Measurements from ENCODE around the gene SORBS2.

SORBS2 gene

DNA sequence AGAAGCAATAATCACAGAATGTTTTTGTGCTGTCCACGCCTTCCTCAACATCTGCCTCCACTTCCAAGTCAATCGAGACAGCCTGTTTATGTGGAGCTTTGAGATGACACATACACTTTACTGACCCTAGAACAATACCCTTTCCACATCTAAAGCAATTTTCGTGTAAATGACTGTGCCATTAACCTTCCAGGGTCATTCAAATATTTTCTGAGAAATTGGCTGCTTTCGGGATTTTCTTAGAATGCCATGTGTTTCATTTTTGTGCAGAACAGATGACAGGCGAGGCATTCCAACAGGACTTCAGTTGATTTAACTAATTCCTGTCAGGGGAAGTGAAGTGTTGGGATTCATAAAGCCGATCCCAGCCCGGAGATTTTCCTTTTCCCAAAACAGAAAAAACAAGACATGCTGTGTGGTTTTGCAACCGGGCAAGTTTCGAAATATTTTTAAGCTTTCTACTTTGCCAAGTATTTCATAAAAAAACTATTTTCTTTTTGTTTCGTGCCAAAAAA is 73.9 kb downstream of the SORBS2 start:
- DNase-seq (ENCODE audit: insufficient read length, low spot score) (no peak), FAIRE-seq (no peak)
- TF ChIP-seq, protein P1, sequence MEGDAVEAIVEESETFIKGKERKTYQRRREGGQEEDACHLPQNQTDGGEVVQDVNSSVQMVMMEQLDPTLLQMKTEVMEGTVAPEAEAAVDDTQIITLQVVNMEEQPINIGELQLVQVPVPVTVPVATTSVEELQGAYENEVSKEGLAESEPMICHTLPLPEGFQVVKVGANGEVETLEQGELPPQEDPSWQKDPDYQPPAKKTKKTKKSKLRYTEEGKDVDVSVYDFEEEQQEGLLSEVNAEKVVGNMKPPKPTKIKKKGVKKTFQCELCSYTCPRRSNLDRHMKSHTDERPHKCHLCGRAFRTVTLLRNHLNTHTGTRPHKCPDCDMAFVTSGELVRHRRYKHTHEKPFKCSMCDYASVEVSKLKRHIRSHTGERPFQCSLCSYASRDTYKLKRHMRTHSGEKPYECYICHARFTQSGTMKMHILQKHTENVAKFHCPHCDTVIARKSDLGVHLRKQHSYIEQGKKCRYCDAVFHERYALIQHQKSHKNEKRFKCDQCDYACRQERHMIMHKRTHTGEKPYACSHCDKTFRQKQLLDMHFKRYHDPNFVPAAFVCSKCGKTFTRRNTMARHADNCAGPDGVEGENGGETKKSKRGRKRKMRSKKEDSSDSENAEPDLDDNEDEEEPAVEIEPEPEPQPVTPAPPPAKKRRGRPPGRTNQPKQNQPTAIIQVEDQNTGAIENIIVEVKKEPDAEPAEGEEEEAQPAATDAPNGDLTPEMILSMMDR (IDR thresholded peaks at IDR 0.05; ENCODE audit: insufficient read depth, missing control alignments), result no peak

DNA sequence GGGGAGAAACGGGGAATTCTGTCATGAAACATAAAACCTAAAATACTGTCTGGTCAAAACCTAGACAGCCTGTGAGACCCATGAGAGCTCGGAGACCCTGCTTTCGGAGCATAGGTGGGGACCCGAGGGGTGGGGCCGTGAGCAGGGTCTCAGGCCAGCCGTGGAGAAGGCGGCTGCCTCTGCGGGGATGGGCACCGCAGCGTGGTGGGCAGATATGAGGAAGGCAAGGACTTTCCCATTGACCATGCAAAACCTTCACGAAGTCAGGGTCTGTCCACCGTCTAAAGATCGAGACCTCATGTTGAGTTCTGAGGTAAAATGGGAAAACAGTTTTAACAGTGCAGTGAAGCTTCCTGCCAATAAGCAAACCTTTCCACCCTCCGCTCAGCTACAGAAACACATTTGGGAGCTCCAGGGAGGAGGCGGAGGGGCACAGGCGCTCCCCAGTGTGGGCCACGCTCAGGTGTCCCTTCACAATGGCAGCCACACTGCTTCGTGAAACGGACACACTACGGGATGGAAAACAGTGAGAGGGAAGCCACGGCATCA is 74.4 kb downstream of the SORBS2 start:
- FAIRE-seq (no peak), DNase-seq (ENCODE audit: insufficient read length, low spot score) (no peak)
- TF ChIP-seq, protein P1 (IDR thresholded peaks at IDR 0.05; ENCODE audit: insufficient read depth, missing control alignments), result no peak

DNA sequence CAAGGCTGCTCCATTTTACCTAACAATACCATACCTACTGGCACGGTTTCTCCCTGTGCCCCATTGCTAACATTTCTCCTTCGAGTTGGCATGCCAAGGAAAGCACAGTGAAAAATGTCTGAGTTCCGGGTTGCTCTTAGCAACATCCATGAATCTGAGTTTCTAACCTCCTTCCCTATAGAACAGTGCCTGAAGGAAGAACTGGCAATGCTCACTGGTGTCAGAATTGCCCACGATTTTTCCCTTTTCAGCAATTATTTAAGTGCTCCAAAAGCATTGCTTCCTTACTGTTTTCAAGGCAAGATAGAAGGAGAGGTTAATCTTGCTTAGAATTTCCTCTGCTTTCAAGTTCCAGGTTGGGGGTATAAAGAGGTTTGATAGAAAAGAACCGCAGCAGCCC is 75.1 kb downstream of the SORBS2 start:
- TF ChIP-seq, protein P1 (IDR thresholded peaks at IDR 0.05; ENCODE audit: insufficient read depth, missing control alignments), result no peak
- no peak for DNase-seq (ENCODE audit: insufficient read length, low spot score)
- no peak for FAIRE-seq

DNA sequence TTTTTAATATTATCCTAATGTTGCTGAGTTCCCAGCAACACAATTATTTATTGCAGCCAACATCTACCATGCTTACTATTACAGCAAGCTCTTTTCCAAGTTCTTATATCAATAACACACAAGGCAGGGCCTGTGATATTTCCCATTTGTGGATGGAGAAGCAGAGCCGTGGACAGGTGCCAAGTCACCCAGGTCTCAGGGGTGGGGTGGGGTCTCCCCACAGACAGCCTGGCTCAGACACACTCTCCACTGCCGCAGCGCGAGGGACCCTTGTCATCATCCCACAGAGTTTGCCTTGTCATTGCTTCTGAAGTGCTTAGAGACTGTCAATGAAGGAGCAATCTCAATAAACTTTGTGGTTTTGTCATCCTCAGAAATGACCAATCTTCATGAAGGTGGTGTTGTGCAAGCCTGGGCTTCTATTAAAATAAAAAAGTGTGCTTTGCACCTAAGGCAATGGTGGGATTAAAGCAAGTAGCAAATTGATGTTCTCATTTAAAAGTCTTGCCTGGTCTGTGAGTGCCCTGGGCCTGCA is 76.1 kb downstream of the SORBS2 start:
- no peak for DNase-seq (ENCODE audit: insufficient read length, low spot score)
- FAIRE-seq, result no peak
- TF ChIP-seq, protein P1 (IDR thresholded peaks at IDR 0.05; ENCODE audit: insufficient read depth, missing control alignments), result no peak

DNA sequence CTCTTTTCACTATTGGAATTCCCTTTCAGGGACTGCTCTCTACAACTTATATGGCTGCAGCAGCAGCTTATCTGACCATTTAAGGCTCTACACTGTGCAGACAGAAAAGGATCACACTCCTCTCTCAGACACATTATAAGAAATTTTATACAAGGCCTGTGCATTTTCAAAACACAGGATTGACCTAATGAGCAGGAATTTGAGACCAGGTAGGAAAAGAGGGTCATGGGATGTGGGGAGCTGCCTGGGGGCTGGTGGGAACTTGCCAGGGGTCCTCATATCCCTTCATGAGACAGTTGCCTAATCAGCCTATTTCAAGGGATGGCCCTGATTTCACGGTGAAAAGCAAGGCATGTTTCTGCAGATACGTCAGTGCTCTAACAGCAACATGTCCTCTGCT is 77.1 kb downstream of the SORBS2 start:
- TF ChIP-seq, protein P1 (IDR thresholded peaks at IDR 0.05; ENCODE audit: insufficient read depth, missing control alignments), result no peak
- no peak for DNase-seq (ENCODE audit: insufficient read length, low spot score)
- no peak for FAIRE-seq

DNA sequence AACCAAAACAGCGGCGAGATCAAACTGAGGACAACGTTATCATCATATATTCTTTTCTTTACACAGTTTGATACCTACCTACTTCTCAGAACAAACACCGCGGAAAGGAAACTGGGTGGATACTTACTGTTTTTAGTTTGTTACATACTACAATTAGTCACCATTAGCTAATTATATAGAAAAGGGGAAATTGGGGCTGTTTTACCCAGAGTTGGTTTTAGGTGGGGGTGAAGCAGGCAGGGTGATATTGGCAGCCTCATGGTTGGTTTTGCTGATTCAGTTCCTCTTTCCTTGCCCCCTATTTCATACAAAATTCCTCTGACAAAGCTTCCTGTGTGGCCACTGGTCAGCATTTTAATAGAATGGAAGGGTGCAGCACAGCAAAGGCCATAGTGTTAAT is 77.8 kb downstream of the SORBS2 start:
- DNase-seq (ENCODE audit: insufficient read length, low spot score) (no peak), FAIRE-seq (no peak)
- TF ChIP-seq, protein P1 (IDR thresholded peaks at IDR 0.05; ENCODE audit: insufficient read depth, missing control alignments), result no peak

DNA sequence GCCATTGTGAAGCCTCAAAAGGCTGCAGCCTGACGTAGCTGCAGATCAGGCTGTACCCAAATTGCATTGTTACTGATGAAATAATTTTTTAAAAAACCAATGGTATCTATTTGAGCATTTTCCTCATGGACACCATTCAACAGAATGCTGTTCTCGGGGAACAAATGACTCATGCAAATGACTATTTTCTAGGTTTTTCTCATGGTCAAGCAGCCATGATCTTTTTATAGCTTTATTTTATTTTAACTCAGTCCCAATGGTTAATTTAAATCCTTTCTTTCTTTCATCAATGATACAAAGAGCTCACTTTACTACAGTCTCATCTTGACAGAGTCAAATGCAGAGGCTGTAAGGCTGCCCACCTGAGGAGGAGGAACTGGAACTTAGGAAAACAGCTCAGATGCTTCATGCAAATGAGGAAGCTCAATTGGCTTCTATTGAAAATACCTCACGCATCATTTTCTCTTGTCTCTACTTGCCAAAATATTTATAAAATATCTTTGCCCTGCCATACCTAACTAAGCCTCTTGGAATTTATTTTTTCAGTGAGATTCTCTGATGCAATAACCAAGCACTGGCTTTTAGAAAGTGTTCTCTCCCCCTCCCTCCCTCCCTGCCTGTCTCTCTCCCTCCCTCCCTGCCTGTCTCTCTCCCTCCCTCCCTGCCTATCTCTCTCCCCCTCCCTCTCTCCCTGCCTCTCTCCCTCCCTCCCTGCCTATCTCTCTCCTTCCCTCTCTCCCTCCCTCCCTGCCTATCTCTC is 81.0 kb downstream of the SORBS2 start:
- TF ChIP-seq, protein P1 (IDR thresholded peaks at IDR 0.05; ENCODE audit: insufficient read depth, missing control alignments), result no peak
- DNase-seq (ENCODE audit: insufficient read length, low spot score) (no peak), FAIRE-seq (no peak)

Data from D721Med (cell line).